Inflammatory macrophage (primary cell): ENCODE measurements around the gene RBM10.

Source experiments
- DNase-seq, 2 donors: peaks; one replicate each; pipeline ENCODE4 v3.0.0-alpha.2; 2020 to 2022

RBM10 gene

DNA sequence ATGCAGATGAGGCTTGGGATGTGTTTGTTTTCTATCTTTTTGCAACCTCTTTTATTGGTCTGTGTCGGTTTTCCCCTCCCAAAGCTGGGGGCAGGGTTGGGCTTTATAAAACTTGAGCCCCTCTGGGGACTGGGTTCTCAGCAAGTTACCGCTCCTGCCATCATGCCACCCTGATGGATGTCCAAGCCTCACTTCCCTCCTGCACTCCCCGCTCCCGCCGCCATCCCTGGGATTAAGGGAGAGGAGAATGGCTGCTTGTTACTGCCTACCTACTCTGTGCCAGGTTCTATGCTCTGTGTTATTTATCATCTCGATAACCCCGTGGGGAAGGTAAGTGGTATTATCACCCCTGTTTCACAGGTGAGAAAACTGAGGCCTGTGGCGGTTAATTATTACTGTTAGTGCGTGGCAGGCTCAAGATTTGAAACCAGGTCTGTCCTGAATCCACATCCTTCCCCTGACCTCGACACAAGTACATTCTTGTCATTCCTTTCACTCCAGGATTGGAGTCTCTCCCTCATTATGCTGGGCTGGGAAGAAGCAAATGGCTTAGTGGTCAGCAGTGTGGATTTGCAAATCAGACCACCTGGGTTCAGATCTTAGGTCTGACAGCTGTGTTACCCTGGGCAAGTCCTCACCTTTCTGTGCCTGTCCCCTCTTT is 53.1 kb downstream of the RBM10 start:
- DNase-seq: no peak

DNA sequence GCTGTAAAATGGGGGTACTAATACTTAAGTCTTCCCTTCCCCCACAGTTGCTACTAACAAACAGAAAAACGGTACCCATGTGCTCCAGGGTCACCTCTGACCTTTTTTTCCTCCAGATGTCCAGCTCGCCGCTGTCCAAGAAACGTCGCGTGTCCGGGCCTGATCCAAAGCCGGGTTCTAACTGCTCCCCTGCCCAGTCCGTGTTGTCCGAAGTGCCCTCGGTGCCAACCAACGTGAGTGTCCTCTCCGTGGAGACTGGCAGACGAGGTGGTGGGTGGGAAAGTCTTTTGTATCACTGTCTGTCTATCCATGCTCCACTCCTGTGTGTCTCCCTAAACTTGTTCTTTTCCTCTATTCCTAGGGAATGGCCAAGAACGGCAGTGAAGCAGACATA is 53.7 kb downstream of the RBM10 start:
- DNase-seq: no peak

DNA sequence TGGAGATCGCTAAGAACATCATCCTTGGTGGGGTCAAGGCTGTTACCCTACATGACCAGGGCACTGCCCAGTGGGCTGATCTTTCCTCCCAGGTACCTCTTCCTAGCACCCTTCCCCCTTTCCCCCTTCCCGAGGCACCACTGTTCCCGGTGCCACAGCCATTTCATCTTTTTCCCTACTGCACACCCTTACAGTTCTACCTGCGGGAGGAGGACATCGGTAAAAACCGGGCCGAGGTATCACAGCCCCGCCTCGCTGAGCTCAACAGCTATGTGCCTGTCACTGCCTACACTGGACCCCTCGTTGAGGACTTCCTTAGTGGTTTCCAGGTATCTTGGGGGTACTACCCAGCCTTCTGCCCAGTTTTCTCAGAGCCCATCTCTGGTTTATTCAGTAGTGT is 54.3 kb downstream of the RBM10 start:
- DNase-seq: no peak

DNA sequence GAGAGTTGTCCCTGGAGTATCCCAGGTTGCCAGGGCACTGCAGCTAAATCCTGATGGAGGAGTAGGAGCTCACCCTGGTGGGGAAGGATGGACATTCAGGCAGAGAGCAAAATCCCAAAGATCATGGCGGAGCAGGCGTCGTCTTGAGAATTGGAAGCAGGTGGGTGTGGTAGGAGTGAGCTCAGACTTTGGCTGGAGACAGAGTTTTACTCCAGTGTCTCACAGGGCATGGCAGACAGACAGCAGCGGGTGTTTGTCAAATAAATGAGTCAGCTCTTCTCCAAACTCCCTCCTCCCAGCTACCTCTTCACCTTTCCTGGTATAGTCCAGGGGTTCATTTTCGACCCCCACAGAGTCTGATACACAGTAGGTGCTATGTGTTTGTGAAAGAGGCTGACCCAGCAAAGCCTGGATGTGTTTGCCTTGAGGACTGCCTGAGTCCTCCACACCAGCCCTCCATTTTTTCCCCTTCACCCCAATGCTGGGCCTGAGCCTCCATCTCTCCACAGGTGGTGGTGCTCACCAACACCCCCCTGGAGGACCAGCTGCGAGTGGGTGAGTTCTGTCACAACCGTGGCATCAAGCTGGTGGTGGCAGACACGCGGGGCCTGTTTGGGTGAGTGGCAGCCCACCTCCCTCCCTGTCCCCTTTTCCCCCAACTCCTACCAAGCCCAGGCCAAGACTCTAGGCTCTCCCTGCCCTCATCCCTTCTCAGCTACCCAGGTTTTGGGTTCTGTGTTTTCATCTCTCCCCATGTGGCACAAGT is 55.5 kb downstream of the RBM10 start:
- DNase-seq: no peak

DNA sequence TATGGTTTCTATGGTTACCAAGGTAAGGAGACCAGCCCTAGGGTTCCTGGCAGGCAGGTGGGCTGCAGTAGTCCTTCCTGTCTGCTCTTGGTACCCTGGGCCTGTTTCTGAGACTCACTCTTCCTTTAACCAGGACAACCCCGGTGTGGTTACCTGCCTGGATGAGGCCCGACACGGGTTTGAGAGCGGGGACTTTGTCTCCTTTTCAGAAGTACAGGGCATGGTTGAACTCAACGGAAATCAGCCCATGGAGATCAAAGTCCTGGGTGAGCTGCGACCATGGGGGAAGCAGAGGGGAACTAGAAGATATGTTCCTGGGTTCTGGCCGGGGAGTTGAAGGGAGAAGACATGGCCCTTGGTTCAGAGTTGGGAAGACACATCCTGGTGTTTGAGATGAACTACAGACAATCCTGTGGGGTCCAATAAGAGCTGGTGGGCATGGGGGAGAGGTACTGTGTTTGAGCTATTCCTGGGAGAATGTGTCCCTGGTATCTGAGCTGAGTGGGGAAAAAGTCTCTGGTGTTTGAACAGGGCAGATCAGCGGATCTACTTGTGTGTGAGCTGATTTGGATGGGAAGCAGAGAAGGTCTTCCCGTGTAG is 56.4 kb downstream of the RBM10 start:
- DNase-seq: no peak

DNA sequence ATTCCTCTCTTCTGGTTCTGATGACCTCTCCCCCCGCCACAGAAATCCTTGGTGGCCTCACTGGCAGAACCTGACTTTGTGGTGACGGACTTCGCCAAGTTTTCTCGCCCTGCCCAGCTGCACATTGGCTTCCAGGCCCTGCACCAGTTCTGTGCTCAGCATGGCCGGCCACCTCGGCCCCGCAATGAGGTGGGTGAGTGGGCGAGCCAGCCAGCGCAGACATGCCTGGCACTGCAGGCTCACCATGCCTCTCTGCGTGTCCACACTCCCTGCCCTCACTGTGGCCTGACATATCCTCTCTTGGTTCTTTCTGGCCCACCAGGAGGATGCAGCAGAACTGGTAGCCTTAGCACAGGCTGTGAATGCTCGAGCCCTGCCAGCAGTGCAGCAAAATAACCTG is 57.3 kb downstream of the RBM10 start:
- no peak for DNase-seq

DNA sequence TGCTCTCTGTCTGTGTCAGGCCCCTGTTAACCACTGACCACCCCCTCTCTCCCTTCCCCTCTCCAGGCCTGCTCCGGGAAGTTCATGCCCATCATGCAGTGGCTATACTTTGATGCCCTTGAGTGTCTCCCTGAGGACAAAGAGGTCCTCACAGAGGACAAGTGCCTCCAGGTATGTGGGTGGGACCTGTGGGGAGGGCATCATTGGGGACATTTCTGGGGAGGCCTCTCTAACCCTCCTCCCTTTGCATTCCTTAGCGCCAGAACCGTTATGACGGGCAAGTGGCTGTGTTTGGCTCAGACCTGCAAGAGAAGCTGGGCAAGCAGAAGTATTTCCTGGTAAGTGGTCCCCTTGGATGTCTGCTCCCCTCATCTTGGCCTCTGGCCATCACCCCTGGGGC is 57.9 kb downstream of the RBM10 start:
- no peak for DNase-seq

DNA sequence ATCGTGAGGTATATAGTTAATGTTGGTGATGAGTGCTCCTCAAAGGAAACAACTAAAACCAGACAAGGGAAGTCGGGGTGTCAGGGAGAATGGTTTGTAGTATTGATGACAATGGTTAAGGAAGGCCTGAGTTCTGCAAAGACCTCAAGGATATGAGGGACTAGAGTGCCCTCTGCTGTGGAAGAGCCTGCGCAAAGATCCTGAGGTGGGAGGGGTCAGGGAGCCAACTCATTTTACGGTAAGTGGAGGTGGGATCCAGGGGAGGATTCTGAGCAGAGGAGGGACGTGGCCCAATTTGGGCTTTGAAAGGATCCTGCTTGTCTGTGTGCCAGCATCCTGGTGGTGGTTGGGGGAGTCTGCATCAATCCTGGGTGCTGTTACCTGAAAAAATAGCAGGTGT is 59.9 kb downstream of the RBM10 start:
- no peak for DNase-seq

DNA sequence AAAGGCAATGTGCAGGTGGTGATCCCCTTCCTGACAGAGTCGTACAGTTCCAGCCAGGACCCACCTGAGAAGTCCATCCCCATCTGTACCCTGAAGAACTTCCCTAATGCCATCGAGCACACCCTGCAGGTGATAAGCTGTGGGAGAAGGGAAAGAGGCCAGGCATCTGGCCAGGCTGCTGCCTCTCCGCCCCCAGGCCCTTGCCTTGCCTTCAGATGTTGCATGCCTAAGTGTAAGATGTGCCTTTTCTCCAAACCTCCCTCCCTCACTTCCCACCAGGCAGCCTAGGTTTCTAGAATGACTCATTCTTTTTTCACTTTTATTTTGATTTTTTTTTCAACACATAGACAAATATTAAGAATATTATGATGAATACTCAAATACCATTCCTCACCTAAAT is 61.3 kb downstream of the RBM10 start:
- no peak for DNase-seq

DNA sequence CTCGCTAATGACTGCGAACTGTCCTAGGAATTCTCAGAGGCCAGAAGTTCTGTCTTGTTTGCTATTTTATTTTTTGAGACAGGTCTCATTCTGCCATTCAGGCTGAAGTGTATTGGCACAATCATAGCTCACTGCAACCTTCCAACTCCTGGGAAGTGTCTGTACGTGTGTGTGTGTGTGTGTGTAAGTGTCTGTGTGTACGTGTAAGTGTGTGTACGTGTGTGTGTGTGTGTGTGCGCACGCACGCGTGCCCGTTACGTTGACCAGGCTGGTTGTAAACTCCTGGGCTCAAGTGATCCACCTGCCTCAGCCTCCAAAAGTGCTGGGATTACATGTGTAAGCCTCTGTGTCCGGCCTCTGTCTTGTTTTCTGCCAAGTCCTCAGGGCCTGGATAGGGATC is 63.1 kb downstream of the RBM10 start:
- DNase-seq: no peak

DNA sequence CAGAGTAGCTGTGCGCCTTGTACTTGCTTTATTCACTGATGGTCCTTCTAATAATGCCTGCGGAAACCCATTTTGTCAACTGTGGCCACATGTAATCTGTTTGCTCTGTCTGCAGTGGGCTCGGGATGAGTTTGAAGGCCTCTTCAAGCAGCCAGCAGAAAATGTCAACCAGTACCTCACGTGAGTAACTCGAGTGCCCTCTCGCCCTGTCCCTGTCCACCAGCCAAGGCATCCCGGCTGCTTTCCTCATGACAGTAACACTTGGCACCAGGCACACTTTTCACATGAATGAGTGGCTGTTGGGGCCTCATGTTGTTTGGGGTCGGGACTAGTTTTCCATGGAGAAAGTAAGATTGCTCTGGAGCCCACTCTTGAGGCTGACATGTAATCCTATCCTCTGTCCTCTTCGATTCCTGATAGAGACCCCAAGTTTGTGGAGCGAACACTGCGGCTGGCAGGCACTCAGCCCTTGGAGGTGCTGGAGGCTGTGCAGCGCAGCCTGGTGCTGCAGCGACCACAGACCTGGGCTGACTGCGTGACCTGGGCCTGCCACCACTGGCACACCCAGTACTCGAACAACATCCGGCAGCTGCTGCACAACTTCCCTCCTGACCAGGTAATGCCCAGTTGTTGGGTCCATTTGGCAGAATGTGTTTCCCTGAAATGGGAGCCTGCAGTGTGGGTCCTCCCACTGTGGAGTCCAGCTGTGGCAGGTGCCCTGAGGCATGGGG is 64.7 kb downstream of the RBM10 start:
- no peak for DNase-seq

DNA sequence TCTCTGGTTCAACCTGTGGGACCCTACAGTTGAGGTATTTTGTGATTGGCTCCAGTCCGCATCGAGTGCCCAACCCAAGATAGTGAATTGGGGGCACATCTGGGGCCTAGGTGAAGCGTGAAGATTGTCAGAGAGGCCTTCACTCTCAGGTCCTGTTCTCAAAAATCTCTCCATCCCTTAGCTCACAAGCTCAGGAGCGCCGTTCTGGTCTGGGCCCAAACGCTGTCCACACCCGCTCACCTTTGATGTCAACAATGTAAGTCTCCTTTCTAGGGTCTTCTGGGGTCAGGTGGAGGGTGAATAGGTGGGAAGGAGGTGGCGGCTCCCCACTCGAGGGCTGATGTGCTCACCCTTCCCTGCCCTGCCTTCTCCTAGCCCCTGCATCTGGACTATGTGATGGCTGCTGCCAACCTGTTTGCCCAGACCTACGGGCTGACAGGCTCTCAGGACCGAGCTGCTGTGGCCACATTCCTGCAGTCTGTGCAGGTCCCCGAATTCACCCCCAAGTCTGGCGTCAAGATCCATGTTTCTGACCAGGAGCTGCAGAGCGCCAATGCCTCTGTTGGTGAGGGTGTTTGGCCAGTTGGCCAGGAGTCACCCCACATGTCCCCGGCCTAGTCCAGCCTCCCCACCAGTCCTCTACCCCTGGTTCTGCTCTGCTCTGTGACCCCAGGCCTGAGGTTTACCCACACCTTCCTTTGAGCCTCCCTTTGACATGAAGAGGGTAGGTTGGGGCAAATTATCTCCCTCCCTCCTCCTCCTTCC is 65.8 kb downstream of the RBM10 start:
- DNase-seq: no peak

DNA sequence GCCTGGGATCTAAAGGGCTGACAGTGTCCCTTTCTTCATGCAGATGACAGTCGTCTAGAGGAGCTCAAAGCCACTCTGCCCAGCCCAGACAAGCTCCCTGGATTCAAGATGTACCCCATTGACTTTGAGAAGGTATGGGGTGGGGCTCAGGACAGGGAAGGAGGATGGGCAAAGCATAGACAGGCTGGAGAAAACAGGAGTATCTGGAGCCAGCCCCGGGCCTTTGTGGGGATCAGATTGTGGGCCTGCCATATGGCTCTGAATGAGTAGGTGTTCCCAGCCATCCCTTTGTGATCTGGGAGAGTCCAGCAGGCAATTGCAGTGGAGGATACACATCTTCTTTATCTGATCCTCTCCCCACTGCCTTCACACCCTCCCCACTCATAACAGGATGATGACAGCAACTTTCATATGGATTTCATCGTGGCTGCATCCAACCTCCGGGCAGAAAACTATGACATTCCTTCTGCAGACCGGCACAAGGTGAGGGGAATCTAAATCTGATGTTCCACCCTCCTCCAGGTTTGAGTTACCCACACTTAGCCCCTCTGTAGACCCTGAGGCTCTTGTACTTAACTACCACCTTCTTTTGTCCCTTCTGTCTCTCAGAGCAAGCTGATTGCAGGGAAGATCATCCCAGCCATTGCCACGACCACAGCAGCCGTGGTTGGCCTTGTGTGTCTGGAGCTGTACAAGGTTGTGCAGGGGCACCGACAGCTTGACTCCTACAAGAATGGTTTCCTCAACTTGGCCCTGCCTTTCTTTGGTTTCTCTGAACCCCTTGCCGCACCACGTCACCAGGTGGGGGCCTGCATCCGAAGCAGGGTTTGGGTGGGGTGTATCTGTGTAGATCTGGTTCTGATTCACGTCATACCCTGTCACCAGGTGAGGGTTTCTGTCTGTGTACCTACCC is 67.6 kb downstream of the RBM10 start:
- DNase-seq: no peak

DNA sequence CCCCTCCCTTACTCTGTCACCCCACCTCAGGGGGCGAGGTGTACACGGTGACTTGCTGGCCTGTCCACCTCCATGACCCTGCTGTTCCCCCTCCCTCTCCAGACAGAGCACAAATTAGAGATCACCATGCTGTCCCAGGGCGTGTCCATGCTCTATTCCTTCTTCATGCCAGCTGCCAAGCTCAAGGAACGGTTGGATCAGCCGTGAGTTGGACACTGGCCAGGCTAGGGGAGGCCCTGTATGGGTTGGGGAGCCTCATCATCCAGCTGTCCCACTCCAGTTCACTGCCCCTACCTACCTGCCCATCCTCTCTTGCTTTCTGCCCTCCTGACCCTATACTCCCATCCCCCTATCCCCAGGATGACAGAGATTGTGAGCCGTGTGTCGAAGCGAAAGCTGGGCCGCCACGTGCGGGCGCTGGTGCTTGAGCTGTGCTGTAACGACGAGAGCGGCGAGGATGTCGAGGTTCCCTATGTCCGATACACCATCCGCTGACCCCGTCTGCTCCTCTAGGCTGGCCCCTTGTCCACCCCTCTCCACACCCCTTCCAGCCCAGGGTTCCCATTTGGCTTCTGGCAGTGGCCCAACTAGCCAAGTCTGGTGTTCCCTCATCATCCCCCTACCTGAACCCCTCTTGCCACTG is 69.5 kb downstream of the RBM10 start:
- no peak for DNase-seq

DNA sequence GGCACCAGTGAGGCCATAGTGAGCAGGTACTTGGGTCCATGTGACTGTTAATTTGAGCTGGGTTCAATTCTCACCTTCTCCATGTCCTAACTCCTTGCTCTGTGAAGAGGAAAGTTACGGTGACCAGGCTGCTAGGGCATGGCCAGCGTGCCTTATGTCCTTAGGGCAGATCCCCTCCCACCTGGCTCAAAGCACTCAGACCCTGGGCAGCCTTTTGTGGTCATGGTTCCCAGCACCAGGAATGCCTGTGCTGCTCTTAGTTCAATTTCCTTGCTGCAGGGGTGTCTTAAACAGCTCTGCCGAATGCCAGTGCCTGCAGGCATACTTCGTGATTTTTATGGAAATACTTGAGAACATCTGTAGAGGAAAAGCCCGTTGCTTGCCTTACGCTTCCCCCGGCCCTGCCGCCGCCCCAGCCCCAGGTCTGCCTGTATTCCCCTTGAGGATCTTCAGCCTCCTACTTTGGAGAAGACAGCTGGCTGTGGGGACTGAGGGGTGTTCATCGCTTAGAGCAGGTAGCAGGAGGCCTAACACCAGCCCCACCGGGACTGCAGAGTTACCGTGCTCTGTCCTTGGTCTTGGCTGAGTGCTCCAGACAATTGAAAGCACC is 70.4 kb downstream of the RBM10 start:
- no peak for DNase-seq

DNA sequence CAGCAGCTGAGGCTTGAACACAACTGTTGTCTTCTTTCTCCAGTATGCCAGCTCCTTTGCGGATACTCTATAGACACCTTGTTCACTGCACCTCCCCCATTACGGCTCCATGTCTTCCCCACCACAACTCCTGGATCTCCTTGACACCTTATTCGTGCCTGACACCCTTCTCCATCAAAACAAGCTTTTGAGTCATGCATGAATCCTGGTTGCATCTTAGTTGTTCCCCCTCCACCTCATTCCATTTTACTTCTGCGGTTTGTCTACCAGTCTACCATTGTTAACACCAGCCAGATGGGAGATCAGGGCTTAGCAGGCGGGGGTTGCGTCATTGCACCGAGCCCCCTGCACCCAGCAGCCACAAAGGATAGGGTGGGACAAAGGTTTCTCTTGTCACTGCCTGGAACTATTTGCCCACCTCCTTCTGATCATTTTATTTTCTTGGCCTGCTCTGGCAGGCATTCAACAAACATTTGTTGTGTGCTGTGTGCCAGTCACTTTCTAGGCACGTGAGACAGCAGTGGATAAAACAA is 71.4 kb downstream of the RBM10 start:
- DNase-seq: no peak

DNA sequence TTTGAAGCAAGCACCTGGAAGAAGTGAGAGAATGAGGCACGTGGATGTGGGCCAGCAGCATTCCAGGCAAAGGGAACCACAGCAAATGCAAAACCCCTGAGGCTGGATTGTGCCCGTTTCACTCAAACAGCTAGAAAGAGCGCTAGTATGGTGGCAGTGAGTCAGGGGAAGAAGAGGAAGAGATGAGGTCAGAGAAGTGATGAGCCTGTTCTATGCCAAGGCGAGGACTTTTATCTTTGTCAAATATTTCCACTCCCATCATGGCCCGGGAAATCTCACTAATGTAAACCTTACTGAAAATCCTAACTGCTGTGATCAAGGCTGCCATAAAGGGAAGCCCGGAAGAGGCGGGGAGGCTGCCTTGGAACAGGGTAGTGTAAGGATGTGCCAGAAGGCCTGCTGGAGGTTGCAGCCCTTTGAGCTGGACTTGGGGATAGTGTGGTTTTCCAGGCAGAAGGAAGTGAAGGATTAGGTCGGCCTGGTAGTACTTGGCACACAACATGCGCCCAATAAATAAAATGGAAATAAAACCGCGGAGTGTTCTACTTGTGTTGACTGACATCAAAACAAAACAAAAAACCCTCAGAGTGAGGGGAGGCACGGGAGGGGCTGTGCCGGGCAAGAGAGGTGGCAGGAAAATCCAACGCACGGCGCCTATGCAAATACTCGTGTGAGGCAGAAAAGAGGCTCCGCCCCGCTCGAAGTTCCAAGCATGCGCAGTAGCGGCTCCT is 72.3 kb downstream of the RBM10 start:
- DNase-seq: peak; percentile 3 to 29

DNA sequence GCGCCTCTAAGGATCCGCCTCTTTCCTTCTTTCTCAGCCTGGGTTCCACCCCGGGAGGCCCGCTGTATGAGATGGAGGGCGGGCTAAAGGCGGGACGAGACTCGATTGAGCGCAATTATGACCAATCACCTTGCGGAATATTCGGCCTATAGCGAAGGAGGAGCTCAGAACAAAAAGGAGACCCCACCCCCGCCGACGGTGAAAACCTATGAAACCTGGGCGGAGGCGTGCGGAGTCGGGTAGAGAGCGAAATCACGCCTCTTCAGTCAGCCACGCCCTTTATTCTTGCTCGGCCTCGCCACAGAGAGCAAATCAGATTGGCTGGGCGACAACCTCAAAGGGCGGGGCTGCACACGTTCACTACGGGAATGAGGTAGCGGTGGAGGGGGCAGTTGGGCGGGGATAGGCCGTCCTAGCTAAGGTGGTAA is 72.8 kb downstream of the RBM10 start:
- peak; percentile 97 to 98 for DNase-seq

DNA sequence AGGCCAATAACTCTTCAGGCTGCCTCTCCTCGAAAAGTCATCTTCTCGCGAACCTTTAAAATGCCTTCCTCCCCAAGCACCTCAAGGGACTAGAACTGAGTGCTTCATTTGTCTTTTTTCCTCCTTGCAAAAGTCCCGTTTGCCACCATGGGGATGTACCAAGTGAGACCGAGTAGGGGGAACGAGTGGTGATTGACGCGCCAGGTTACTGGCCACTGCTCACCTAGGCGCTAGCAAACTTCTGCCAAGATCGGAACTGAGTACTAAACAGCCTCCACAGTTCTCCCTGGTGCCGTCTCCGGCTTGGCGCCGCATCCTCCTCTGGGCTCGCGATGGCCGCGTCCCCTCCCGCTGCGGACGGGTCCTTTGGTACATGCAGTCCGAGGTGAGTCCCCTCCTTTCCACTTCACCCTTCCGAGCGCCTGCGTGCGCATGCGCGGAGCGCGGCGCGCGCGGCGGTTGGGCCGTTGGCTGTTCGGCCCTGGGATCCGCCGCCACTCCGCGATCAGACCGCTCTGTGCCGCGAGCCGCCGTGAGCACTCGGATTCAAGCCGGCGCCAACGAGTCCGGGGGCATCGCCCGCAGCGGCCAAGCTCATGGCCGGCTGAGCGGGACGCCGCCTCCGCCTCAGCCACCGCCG is 73.4 kb downstream of the RBM10 start, which contains the start of gene CDK16:
Gene CDK16, plus strand, starts transcription at position 402 of the 640 bp plus-strand sequence. CDS start 4,877 bp downstream, outside the sequence.
- peak; percentile 71 to 80 for DNase-seq
